Chondrocyte (in vitro differentiated cells): ENCODE results near the gene SLC39A5. TPM values are rescaled to one million over a fixed set of nuclear protein-coding genes. Genes with fewer than 3 reads are reported as not detected.
A peak's percentile ranks its signal among the peaks of the same experiment; 100 is the strongest.

ENCODE experiments used
- DNase-seq: peaks from one replicate; pipeline ENCODE4 v3.0.0; 2021; ENCODE audit warnings: mixed read lengths, low spot score
- H3K27ac Mint-ChIP-seq: one replicate; pipeline ENCODE4 v1.8.0; 2021; ENCODE audit warnings: mild to moderate bottlenecking, moderate library complexity, mixed read lengths; ENCODE audit not compliant: unreplicated experiment
- H3K27me3 Mint-ChIP-seq: 2 replicates; pipeline ENCODE4 v1.8.0; 2021; ENCODE audit warnings: low read depth, mixed read lengths
- H3K36me3 Mint-ChIP-seq: 2 replicates; pipeline ENCODE4 v1.8.0; 2021; ENCODE audit warnings: low read depth, mixed read lengths
- H3K4me1 Mint-ChIP-seq: 2 replicates; pipeline ENCODE4 v1.8.0; 2021; ENCODE audit warnings: low read depth, mild to moderate bottlenecking, mixed read lengths
- H3K4me3 Mint-ChIP-seq: one replicate; pipeline ENCODE4 v1.8.0; 2021; ENCODE audit warnings: mild to moderate bottlenecking, moderate library complexity, mixed read lengths; ENCODE audit not compliant: unreplicated experiment
- H3K9me3 Mint-ChIP-seq: 2 replicates; pipeline ENCODE4 v1.8.0; 2021; ENCODE audit warnings: low read depth, mixed read lengths
- total RNA-seq: library from RNA; stranded (reverse); gene quantifications from 3 replicates; pipeline ENCODE4 v1.2.1, GENCODE V29; 2021
- TF ChIP-seq, protein P1 (sequence below): fragments of 200-600 bp; sonication (generic); IDR thresholded peaks from 2 replicates; pipeline ENCODE4 v1.5.0; 2021; ENCODE audit warnings: antibody characterized with exemption, mild to moderate bottlenecking, moderate library complexity

SLC39A5 gene
- total RNA-seq, 1 donor from 2014 or later, result 0.47 TPM

DNA sequence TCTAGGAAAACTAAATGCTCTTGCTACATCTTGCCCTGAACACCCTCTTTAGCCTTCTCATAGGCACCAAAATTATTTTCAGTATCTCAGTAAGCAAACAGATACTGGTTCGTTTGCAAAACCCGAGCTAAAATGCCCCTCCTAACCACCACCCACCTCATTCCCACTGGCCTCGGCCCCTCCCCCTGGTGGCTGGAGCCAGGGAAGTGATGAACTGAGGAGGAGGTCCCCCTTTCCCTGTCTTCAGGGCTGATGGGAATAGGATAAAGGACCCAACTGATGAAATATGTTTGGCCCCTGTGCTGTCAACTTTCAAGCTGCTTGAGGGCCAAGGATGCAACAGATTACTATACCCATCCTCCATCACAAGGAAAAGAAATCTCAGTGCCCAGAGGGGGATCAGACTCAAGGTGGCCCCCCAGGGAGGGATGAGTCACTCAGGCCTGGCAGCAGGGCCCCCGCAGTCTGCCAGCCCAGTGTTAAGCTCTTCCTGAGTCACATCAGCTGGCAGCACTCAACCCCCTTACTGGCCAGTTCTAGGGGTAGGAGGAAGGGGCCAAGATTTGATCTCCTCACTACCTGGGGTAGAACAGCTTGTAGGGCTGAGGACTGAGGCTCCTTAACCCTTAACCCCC, 26.6 kb downstream of the SLC39A5 start:
- Mint-ChIP-seq H3K4me1 (peaks cover 23% of the 10 kb centered on the region), H3K9me3 (no peaks in the 10 kb centered on the region), H3K4me3 (peak overlapping the region; percentile 92), H3K36me3 (peaks cover 36% of the 10 kb centered on the region), H3K27ac (peak overlapping the region; percentile 82), H3K27me3 (no peaks in the 10 kb centered on the region)
- DNase-seq, result peak; percentile 54
- TF ChIP-seq, protein P1, sequence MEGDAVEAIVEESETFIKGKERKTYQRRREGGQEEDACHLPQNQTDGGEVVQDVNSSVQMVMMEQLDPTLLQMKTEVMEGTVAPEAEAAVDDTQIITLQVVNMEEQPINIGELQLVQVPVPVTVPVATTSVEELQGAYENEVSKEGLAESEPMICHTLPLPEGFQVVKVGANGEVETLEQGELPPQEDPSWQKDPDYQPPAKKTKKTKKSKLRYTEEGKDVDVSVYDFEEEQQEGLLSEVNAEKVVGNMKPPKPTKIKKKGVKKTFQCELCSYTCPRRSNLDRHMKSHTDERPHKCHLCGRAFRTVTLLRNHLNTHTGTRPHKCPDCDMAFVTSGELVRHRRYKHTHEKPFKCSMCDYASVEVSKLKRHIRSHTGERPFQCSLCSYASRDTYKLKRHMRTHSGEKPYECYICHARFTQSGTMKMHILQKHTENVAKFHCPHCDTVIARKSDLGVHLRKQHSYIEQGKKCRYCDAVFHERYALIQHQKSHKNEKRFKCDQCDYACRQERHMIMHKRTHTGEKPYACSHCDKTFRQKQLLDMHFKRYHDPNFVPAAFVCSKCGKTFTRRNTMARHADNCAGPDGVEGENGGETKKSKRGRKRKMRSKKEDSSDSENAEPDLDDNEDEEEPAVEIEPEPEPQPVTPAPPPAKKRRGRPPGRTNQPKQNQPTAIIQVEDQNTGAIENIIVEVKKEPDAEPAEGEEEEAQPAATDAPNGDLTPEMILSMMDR, result peak; percentile 30

GRCh38 chr12:56257071-56257470, 27.2 kb downstream of the SLC39A5 start:
- Mint-ChIP-seq H3K4me3 (peak overlapping the region; percentile 92), H3K9me3 (no peaks in the 10 kb centered on the region), H3K27me3 (no peaks in the 10 kb centered on the region), H3K36me3 (peaks cover 30% of the 10 kb centered on the region), H3K4me1 (peaks cover 30% of the 10 kb centered on the region), H3K27ac (peak overlapping the region; percentile 82)
- peak; percentile 36 for DNase-seq
- TF ChIP-seq, protein P1, result no peak

- Mint-ChIP-seq H3K36me3 (peaks cover 25% of the 10 kb centered on the region), H3K4me1 (peaks cover 31% of the 10 kb centered on the region), H3K4me3 (peak overlapping the region; percentile 92), H3K27me3 (no peaks in the 10 kb centered on the region), H3K9me3 (no peaks in the 10 kb centered on the region), H3K27ac (peak overlapping the region; percentile 82)
- TF ChIP-seq, protein P1, result no peak
- DNase-seq, result no peak
These were observed 27.7 kb downstream of the SLC39A5 start for GRCh38 chr12:56257491-56258067.

DNA sequence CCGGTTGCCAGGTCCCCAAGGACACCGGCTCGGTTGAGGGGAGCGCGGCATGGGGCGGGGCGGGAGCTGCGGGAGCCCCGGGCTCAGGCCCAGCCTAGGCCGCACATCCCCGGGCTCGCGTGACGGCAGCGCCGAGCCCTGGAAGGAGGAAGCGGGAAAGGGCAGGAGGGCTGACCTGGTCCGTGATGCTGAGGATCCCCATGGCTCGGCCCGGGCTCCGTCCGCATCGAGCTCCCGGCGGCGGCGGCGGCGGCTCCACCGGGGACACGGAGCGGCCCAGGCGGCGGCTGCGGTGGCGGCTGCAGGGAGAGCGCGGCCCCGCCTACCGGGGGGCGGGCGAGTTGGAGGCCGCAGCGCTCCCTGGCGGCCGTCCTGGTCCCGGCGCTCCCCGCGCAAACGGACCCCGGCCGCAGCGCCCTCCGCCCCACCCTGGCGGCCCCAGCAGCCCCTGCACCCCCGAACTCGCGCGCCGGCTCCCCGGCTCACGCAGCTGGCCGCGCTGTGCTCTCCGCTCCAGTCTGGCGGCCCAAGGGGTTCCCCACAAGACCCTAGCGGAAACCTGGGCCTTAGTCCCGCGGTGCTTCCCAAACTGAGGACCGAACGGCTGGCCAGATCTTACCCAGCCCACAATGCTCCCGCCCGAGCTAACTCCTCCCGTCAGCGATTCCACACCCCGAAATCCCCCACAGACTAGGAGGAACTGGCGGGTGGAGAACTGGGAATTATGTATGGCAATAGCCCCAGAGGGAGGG, 28.4 kb downstream of the SLC39A5 start, which contains the start of gene ANKRD52:
Gene ANKRD52 (minus strand): TSS at position 317 of the 752 bp plus-strand sequence. CDS start 115 bp downstream, at position 202.
- Mint-ChIP-seq H3K9me3 (no peaks in the 10 kb centered on the region), H3K36me3 (peaks cover 18% of the 10 kb centered on the region), H3K27me3 (no peaks in the 10 kb centered on the region), H3K4me1 (peaks cover 31% of the 10 kb centered on the region), H3K4me3 (peak within 1 kb of the TSS; percentile 92), H3K27ac (peak within 1 kb of the TSS; percentile 95)
- TF ChIP-seq, protein P1, result peak; percentile 87
- peak; percentile 91 for DNase-seq

DNA sequence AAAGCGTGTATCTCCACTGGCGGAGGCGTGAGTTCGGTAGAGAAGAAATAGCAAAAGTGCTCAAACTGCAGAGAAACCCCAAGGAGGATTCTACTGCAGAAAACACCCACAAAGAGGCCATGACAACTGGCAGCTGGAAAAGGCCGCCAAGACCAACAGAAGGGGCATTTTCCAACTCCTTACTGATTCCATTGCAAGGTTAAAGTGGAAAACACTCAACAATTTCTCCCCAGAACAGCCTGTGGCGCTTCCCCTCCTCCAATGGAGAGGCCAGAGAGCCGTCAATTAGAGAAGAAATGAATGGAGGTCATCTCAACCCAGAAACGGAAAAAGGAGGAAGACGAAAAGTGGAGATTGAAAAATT, 29.0 kb downstream of the SLC39A5 start:
- H3K27me3 Mint-ChIP-seq, result no peaks in the 10 kb centered on the region
- peak overlapping the region; percentile 83 for H3K4me3 Mint-ChIP-seq
- H3K27ac Mint-ChIP-seq, result peak overlapping the region; percentile 95
- peaks cover 14% of the 10 kb centered on the region for H3K36me3 Mint-ChIP-seq
- no peaks in the 10 kb centered on the region for H3K9me3 Mint-ChIP-seq
- TF ChIP-seq, protein P1, result no peak
- DNase-seq, result no peak
- H3K4me1 Mint-ChIP-seq, result peaks cover 31% of the 10 kb centered on the region
